Effector memory CD4-positive, alpha-beta T cell (primary cell): Measurements from ENCODE around the gene RPL29.

Source experiments
- DNase-seq, 3 donors: peaks; one replicate each; pipeline ENCODE4 v3.0.0-alpha.2; 2020
- H3K27ac ChIP-seq: 2 replicates; pipeline ENCODE4 v1.7.0; 2013; ENCODE audit warnings: mild to moderate bottlenecking, low read length, moderate library complexity; ENCODE audit not compliant: insufficient read depth, poor library complexity, severe bottlenecking
- H3K27me3 ChIP-seq: replicated peaks from 2 replicates; pipeline ENCODE4 v1.7.0; 2013; ENCODE audit warnings: mild to moderate bottlenecking, low read length; ENCODE audit not compliant: insufficient read depth, control insufficient read depth, poor library complexity, severe bottlenecking
- H3K36me3 ChIP-seq: 2 replicates; pipeline ENCODE4 v1.7.0; 2013; ENCODE audit warnings: mild to moderate bottlenecking, low read length, moderate library complexity; ENCODE audit not compliant: control insufficient read depth, insufficient read depth
- H3K4me1 ChIP-seq: 2 replicates; pipeline ENCODE4 v1.7.0; 2013; ENCODE audit warnings: low read length, mild to moderate bottlenecking; ENCODE audit not compliant: control insufficient read depth, insufficient read depth, poor library complexity, severe bottlenecking
- H3K4me3 ChIP-seq: 2 replicates; pipeline ENCODE4 v1.7.0; 2013; ENCODE audit warnings: low read length, low read depth, mild to moderate bottlenecking; ENCODE audit not compliant: insufficient read depth, poor library complexity, severe bottlenecking
- H3K9me3 ChIP-seq: 2 replicates; pipeline ENCODE4 v1.7.0; 2013; ENCODE audit warnings: mild to moderate bottlenecking, low read length, moderate library complexity; ENCODE audit not compliant: control insufficient read depth

The RPL29 gene

GRCh38 chr3:51966922-51967383, 28.7 kb downstream of the RPL29 start:
- H3K36me3 ChIP-seq, result no peaks in the 10 kb centered on the region
- H3K27ac ChIP-seq, result peak overlapping the region; percentile 55

GRCh38 chr3:51966486-51966885, 29.2 kb downstream of the RPL29 start:
- Histone ChIP-seq H3K36me3 (no peaks in the 10 kb centered on the region), H3K9me3 (no peaks in the 10 kb centered on the region), H3K4me1 (peaks cover 16% of the 10 kb centered on the region), H3K4me3 (peak overlapping the region; percentile 53), H3K27ac (peak overlapping the region; percentile 55), H3K27me3 (no peaks in the 10 kb centered on the region)
- no peak for DNase-seq

More at GRCh38 chr3:51966922-51967383, 28.7 kb downstream of the RPL29 start:
- Histone ChIP-seq H3K4me1 (peaks cover 16% of the 10 kb centered on the region), H3K27me3 (no peaks in the 10 kb centered on the region), H3K4me3 (peak overlapping the region; percentile 53), H3K9me3 (no peaks in the 10 kb centered on the region)
- no peak for DNase-seq

GRCh38 chr3:51966016-51966415, 29.7 kb downstream of the RPL29 start:
- Histone ChIP-seq H3K4me1 (peaks cover 16% of the 10 kb centered on the region), H3K36me3 (no peaks in the 10 kb centered on the region), H3K4me3 (no peak overlapping the region), H3K27me3 (no peaks in the 10 kb centered on the region), H3K27ac (no peak overlapping the region), H3K9me3 (no peaks in the 10 kb centered on the region)
- DNase-seq, result no peak

DNA sequence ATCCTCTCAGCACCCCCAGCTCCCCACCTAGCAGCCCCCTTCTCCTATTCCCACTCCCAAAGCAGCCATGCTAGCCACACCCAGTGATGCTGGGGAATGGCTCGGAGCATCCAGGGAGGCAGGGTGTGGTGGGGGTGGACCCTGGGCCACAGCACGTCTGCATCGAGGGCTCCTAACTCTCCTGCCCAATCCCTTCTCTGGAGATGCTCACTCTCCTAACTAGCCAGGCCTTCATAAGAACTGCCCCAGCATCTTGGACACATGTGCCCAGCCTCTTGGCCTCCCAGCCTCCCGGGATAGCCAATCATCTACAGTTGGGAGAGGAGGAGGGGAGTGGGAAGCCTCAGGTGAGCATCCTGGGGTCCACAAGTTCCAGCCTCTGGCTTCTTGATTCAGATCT, 31.2 kb downstream of the RPL29 start:
- Histone ChIP-seq H3K27ac (no peak overlapping the region), H3K9me3 (no peaks in the 10 kb centered on the region), H3K4me1 (peaks cover 16% of the 10 kb centered on the region), H3K4me3 (no peak overlapping the region), H3K27me3 (no peaks in the 10 kb centered on the region), H3K36me3 (peaks cover 6% of the 10 kb centered on the region)
- DNase-seq, result no peak

GRCh38 chr3:51963951-51964451, 31.7 kb downstream of the RPL29 start:
- no peak for DNase-seq
- Histone ChIP-seq H3K36me3 (peaks cover 6% of the 10 kb centered on the region), H3K4me1 (peaks cover 16% of the 10 kb centered on the region), H3K9me3 (no peaks in the 10 kb centered on the region), H3K4me3 (no peak overlapping the region), H3K27me3 (no peaks in the 10 kb centered on the region), H3K27ac (no peak overlapping the region)

- no peak for DNase-seq
- H3K4me1 ChIP-seq, result peaks cover 15% of the 10 kb centered on the region
- no peaks in the 10 kb centered on the region for H3K27me3 ChIP-seq
- H3K4me3 ChIP-seq, result no peak overlapping the region
- no peak overlapping the region for H3K27ac ChIP-seq
- no peaks in the 10 kb centered on the region for H3K9me3 ChIP-seq
- peaks cover 6% of the 10 kb centered on the region for H3K36me3 ChIP-seq
Measured at GRCh38 chr3:51962854-51963530, 32.7 kb downstream of the RPL29 start.

GRCh38 chr3:51961602-51962569, 33.8 kb downstream of the RPL29 start:
- no peaks in the 10 kb centered on the region for H3K9me3 ChIP-seq
- peaks cover 6% of the 10 kb centered on the region for H3K36me3 ChIP-seq
- peaks cover under 1% of the 10 kb centered on the region for H3K27me3 ChIP-seq
- peaks cover 11% of the 10 kb centered on the region for H3K4me1 ChIP-seq
- H3K27ac ChIP-seq, result no peak overlapping the region
- no peak overlapping the region for H3K4me3 ChIP-seq
- DNase-seq, result no peak

- H3K4me1 ChIP-seq, result peaks cover 11% of the 10 kb centered on the region
- H3K27me3 ChIP-seq, result peaks cover 10% of the 10 kb centered on the region
- no peaks in the 10 kb centered on the region for H3K9me3 ChIP-seq
- DNase-seq, result no peak
- H3K4me3 ChIP-seq, result no peak overlapping the region
- no peak overlapping the region for H3K27ac ChIP-seq
- peaks cover 6% of the 10 kb centered on the region for H3K36me3 ChIP-seq
Measured at GRCh38 chr3:51961011-51961410, 34.7 kb downstream of the RPL29 start.

GRCh38 chr3:51960386-51960785, 35.3 kb downstream of the RPL29 start:
- DNase-seq, result no peak
- Histone ChIP-seq H3K36me3 (peaks cover 6% of the 10 kb centered on the region), H3K4me3 (no peak overlapping the region), H3K9me3 (no peaks in the 10 kb centered on the region), H3K4me1 (peaks cover 10% of the 10 kb centered on the region), H3K27me3 (peaks cover 11% of the 10 kb centered on the region), H3K27ac (no peak overlapping the region)

GRCh38 chr3:51959651-51960050, 36.0 kb downstream of the RPL29 start:
- Histone ChIP-seq H3K9me3 (no peaks in the 10 kb centered on the region), H3K27me3 (peaks cover 11% of the 10 kb centered on the region), H3K27ac (no peak overlapping the region), H3K4me1 (peaks cover 10% of the 10 kb centered on the region), H3K4me3 (no peak overlapping the region), H3K36me3 (peaks cover 6% of the 10 kb centered on the region)
- DNase-seq, result no peak
